CD4-positive, alpha-beta T cell (primary cell): ENCODE measurements around the gene IRX3. TPM values are rescaled to one million over a fixed set of nuclear protein-coding genes. Genes with fewer than 3 reads are reported as not detected.

Source experiments
- ATAC-seq: fragments of 200-7000 bp; cut with Tn5 transposase; one replicate; pipeline ENCODE4 v1.10.0; 2022; ENCODE audit warnings: mild to moderate bottlenecking; ENCODE audit not compliant: poor library complexity
- CTCF ChIA-PET: fragments of 350-600 bp; sonication (Branson Sonifier 250); formaldehyde crosslinking; loops from one replicate; lab custom pipeline; 2021; ENCODE audit warnings: antibody characterized with exemption, inconsistent platforms; lab: Charles Lee
- POLR2A ChIA-PET: fragments of 350-600 bp; sonication (Branson Sonifier 250); formaldehyde crosslinking; loops from one replicate; lab custom pipeline; 2021; ENCODE audit warnings: antibody characterized with exemption, inconsistent platforms; lab: Charles Lee
- DNase-seq, 14 experiments: peaks; one replicate each; pipeline ENCODE4 v3.0.0-alpha.2; 2013 to 2020; ENCODE audit warnings: mixed read lengths in 2 of 14
- H3K27ac ChIP-seq, 2 donors: one replicate each; pipeline versions ENCODE4 v1.5.1 to v1.7.0; 2013; ENCODE audit warnings: low read length in 2 of 2, low read depth in 1 of 2, mild to moderate bottlenecking in 1 of 2
- H3K27me3 ChIP-seq, 2 experiments: 1 replicate in 1 of 2; 2 replicates in 1 of 2; pipeline versions ENCODE4 v1.6.1 to v1.7.0; 2013; ENCODE audit warnings: low read length in 2 of 2, control low read depth in 1 of 2, mild to moderate bottlenecking in 1 of 2, moderate library complexity in 1 of 2; ENCODE audit not compliant: insufficient read depth in 2 of 2, control insufficient read depth in 1 of 2
- H3K36me3 ChIP-seq: one replicate; pipeline ENCODE4 v1.6.1; 2013; ENCODE audit warnings: low read length, control low read depth; ENCODE audit not compliant: insufficient read depth
- H3K4me1 ChIP-seq: one replicate; pipeline ENCODE4 v1.6.1; 2013; ENCODE audit warnings: low read length, control low read depth; ENCODE audit not compliant: insufficient read depth
- H3K4me3 ChIP-seq: one replicate; pipeline ENCODE4 v1.5.1; 2013; ENCODE audit warnings: mild to moderate bottlenecking, low read length, moderate library complexity
- H3K9me3 ChIP-seq, 2 experiments: 1 replicate in 1 of 2; 2 replicates in 1 of 2; pipeline versions ENCODE4 v1.6.1 to v1.7.0; 2013; ENCODE audit warnings: low read length in 2 of 2, mild to moderate bottlenecking in 2 of 2, control low read depth in 1 of 2, moderate library complexity in 1 of 2; ENCODE audit not compliant: control insufficient read depth in 1 of 2, insufficient read depth in 1 of 2
- H3K27ac Mint-ChIP-seq: one replicate; pipeline ENCODE4 v1.8.0; 2020; ENCODE audit warnings: mixed read lengths
- H3K27me3 Mint-ChIP-seq: one replicate; pipeline ENCODE4 v1.8.0; 2021; ENCODE audit warnings: mixed read lengths
- H3K36me3 Mint-ChIP-seq: one replicate; pipeline ENCODE4 v1.8.0; 2021; ENCODE audit warnings: low read depth, mixed read lengths
- H3K4me1 Mint-ChIP-seq: one replicate; pipeline ENCODE4 v1.8.0; 2021; ENCODE audit warnings: low read depth, mixed read lengths
- H3K4me3 Mint-ChIP-seq: one replicate; pipeline ENCODE4 v1.8.0; 2020; ENCODE audit warnings: mild to moderate bottlenecking, mixed read lengths
- H3K9me3 Mint-ChIP-seq: one replicate; pipeline ENCODE4 v1.8.0; 2020; ENCODE audit warnings: mixed read lengths
- intact Hi-C, 2 experiments: fragments of 100-400 bp; cut with DNase I in 1 of 2; cut with micrococcal nuclease in 1 of 2; formaldehyde crosslinking; loops; one replicate each; pipeline versions ENCODE4 v1.15.1 to v1.9.0; 2023 to 2025; cut with DNase I, micrococcal nuclease
- total RNA-seq, 174 experiments: library from RNA in 2 of 174; stranded (reverse) in 2 of 174; gene quantifications; one replicate each; pipeline ENCODE4 v1.2.3 and lab custom pipeline; 2021 to 2026
- TF ChIP-seq, protein P1 (sequence below): fragments of 200-600 bp; IDR thresholded peaks from one replicate; pipeline ENCODE4 v1.8.0; 2022; ENCODE audit warnings: antibody characterized with exemption, mild to moderate bottlenecking

The IRX3 gene
- total RNA-seq, 2 experiments from 2014 or later: not detected

- POLR2A ChIA-PET: no interaction called here
- H3K9me3 ChIP-seq: peaks cover 0 to 21% of the 10 kb centered on the region in 2 experiments
- no peaks in the 10 kb centered on the region for H3K36me3 Mint-ChIP-seq
- no peak for ATAC-seq
- intact Hi-C loops: no loop called here
- H3K9me3 Mint-ChIP-seq: no peaks in the 10 kb centered on the region
- peaks cover 11% of the 10 kb centered on the region for H3K4me1 ChIP-seq
- CTCF ChIA-PET: no interaction called here
- H3K4me3 ChIP-seq: no peak overlapping the region
- no peak overlapping the region for H3K27ac Mint-ChIP-seq
- H3K27me3 Mint-ChIP-seq: peaks cover 61% of the 10 kb centered on the region
- H3K27me3 ChIP-seq: peaks cover 47 to 70% of the 10 kb centered on the region in 2 experiments
- H3K4me3 Mint-ChIP-seq: no peak overlapping the region
- TF ChIP-seq, protein P1, sequence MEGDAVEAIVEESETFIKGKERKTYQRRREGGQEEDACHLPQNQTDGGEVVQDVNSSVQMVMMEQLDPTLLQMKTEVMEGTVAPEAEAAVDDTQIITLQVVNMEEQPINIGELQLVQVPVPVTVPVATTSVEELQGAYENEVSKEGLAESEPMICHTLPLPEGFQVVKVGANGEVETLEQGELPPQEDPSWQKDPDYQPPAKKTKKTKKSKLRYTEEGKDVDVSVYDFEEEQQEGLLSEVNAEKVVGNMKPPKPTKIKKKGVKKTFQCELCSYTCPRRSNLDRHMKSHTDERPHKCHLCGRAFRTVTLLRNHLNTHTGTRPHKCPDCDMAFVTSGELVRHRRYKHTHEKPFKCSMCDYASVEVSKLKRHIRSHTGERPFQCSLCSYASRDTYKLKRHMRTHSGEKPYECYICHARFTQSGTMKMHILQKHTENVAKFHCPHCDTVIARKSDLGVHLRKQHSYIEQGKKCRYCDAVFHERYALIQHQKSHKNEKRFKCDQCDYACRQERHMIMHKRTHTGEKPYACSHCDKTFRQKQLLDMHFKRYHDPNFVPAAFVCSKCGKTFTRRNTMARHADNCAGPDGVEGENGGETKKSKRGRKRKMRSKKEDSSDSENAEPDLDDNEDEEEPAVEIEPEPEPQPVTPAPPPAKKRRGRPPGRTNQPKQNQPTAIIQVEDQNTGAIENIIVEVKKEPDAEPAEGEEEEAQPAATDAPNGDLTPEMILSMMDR: no peak
- DNase-seq: no peak
- H3K27ac ChIP-seq: no peak overlapping the region
- H3K36me3 ChIP-seq: no peaks in the 10 kb centered on the region
- H3K4me1 Mint-ChIP-seq: peaks cover 22% of the 10 kb centered on the region
Observed at GRCh38 chr16:54288030-54288834, 1.6 kb upstream of the IRX3 start.

DNA sequence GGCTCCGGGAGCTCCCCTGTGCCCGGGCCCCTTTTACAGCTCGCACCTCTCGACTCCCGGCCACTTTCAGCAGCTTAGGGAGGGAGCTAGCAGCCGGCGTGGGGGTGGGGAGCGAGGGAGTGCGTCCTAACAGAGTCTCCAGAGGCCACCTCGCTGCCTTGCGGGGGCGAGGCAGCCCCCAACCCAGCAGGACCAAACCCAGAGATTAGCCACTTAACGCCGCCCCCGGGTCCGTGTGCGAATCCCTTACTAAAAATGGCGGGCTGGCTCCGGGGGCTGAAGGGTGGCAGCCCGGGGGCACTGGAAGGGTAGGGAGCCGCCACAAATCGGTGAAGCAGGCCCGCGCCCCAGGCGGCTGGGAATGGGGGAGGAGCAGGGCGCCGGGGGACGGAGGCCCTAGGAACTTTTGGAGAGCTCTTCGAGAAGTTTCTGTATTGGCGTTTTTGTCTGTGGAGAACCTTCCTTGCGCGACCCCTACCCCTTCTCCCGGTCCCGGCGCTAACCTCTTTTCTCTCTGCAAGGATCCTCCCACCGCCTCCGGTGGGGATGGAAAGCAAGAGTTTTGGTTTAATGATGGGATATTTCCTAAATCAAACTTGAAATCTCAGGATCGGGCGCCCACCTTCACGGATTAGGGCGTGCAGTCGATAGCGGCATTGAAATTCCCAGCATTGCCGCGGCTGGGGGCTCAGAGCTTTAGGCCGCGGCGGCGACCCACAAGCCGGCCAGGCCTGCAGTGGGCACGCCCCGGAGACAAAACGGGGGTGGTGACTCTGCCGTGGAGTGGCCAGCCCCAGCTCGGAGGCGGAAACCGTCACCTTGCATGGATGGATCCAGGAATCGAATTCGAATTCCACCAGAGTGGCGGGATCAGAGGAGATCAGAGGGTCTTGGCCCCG, 793 bp upstream of the IRX3 start:
- Mint-ChIP-seq H3K36me3 (no peaks in the 10 kb centered on the region), H3K27me3 (peaks cover 64% of the 10 kb centered on the region), H3K4me3 (peak overlapping the region; percentile 11), H3K4me1 (peaks cover 25% of the 10 kb centered on the region), H3K27ac (no peak overlapping the region), H3K9me3 (no peaks in the 10 kb centered on the region)
- Histone ChIP-seq H3K4me3 (no peak overlapping the region), H3K4me1 (peaks cover 11% of the 10 kb centered on the region), H3K27me3 (peaks cover 48 to 72% of the 10 kb centered on the region in 2 experiments), H3K36me3 (no peaks in the 10 kb centered on the region), H3K27ac (no peak overlapping the region), H3K9me3 (peaks cover 0 to 21% of the 10 kb centered on the region in 2 experiments)
- POLR2A ChIA-PET: no interaction called here
- CTCF ChIA-PET: no interaction called here
- no peak for ATAC-seq
- intact Hi-C loops: no loop called here
- TF ChIP-seq, protein P1: no peak
- DNase-seq: no peak

- H3K4me3 Mint-ChIP-seq: no peak overlapping the region
- H3K4me1 Mint-ChIP-seq: peaks cover 25% of the 10 kb centered on the region
- Histone ChIP-seq H3K27me3 (peaks cover 55 to 82% of the 10 kb centered on the region in 2 experiments), H3K4me3 (no peak overlapping the region), H3K36me3 (no peaks in the 10 kb centered on the region), H3K9me3 (peaks cover 0 to 21% of the 10 kb centered on the region in 2 experiments), H3K4me1 (peaks cover 15% of the 10 kb centered on the region), H3K27ac (no peak overlapping the region)
- ATAC-seq (no peak), DNase-seq (no peak)
- no peak overlapping the region for H3K27ac Mint-ChIP-seq
- peaks cover 64% of the 10 kb centered on the region for H3K27me3 Mint-ChIP-seq
- no peaks in the 10 kb centered on the region for H3K36me3 Mint-ChIP-seq
- no peaks in the 10 kb centered on the region for H3K9me3 Mint-ChIP-seq
- intact Hi-C loops: no loop called here
- ChIA-PET CTCF (no interaction called here), POLR2A (no interaction called here)
- TF ChIP-seq, protein P1: no peak
Observed at GRCh38 chr16:54286090-54286365, 559 bp downstream of the IRX3 start.
